ENCODE measurements around the gene TICAM2.

TICAM2 gene

GRCh38 chr5:115530426-115530825, 71.9 kb downstream of the TICAM2 start:
- DNase-seq: no peak

Data from NCI-H526 (cell line).